ENCODE measurements around the gene PTPN7. TPM values are rescaled to one million over a fixed set of nuclear protein-coding genes. Genes with fewer than 3 reads are reported as not detected.

The PTPN7 gene
- total and polyA plus RNA-seq, 2 of the 13 experiments (the other 11 are each of a cell fraction or from before 2014, with no cell fraction given): not detected

DNA sequence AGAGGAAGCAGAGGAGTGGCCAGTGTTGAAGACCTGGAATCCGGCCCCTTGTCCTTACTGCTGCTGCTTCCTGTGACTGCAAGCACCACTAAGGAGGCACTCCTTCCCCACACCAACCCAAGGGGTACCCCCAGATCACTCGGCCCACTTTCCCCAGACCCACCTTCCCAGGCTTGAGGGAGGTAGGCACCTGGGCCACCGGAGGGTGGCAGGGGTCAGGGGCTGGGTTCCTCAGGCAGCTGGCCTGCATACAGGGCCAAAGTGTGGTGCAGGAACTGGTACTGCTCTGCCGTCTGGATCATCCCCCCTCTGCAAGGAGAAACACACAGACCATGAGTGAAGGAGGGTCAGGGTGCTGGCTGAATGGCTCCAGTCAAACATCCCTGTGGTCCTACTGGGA, 12.0 kb downstream of the PTPN7 start:
- FAIRE-seq (no peak), DNase-seq (ENCODE audit: low spot score) (no peak), ATAC-seq (no peak)
- H3K27ac ChIP-seq (ENCODE audit: extremely low read length, insufficient read depth, low read length): no peak overlapping the region
- H3K27me3 ChIP-seq (ENCODE audit: control insufficient read depth in 1 of 2, insufficient read depth in 2 of 2, low read length in 2 of 2): peaks cover 0 to 58% of the 10 kb centered on the region in 2 experiments; a peak in 4 of 5 replicates
- H3K4me1 ChIP-seq (ENCODE audit: insufficient read depth, low read length): peaks cover 12% of the 10 kb centered on the region
- H3K36me3 ChIP-seq (replicated peaks in 1 of 2; ENCODE audit: control insufficient read depth in 1 of 2, insufficient read depth in 2 of 2, low read length in 2 of 2): no peaks in the 10 kb centered on the region
- in situ Hi-C loops (cut with HindIII; ENCODE audit: extremely low pct_ligation_motif_present, low pct_unique_long_range_greater_than_20kb): no loop called here
- POLR2A ChIA-PET: no interaction called here
- no peak overlapping the region for H3K9ac ChIP-seq (ENCODE audit: insufficient read depth, low read depth, low read length)
- no peaks in the 10 kb centered on the region for H3K79me2 ChIP-seq (ENCODE audit: insufficient read depth, low read length)
- TF ChIP-seq ZKSCAN1 (IDR thresholded peaks at IDR 0.05; ENCODE audit: low read length) (no peak), ZNF350 (CRISPR knock-in tag; IDR thresholded peaks at IDR 0.05; ENCODE audit: borderline replicate concordance, low read depth) (no peak), NCOA1 (CRISPR knock-in tag; IDR thresholded peaks at IDR 0.05) (no peak), GABPB1 (CRISPR knock-in tag; IDR thresholded peaks at IDR 0.05) (no peak), HMG20B (CRISPR knock-in tag; conservative IDR thresholded peaks at IDR 0.05) (no peak), ZMYM3 (CRISPR knock-in tag; IDR thresholded peaks at IDR 0.05) (no peak), MATR3 (CRISPR knock-in tag; IDR thresholded peaks at IDR 0.05) (no peak), ZFP82 (CRISPR knock-in tag; IDR thresholded peaks at IDR 0.05; ENCODE audit: borderline replicate concordance) (no peak), ZNF747 (CRISPR knock-in tag; IDR thresholded peaks at IDR 0.05; ENCODE audit: borderline replicate concordance) (no peak), ZFP37 (CRISPR knock-in tag; IDR thresholded peaks at IDR 0.05; ENCODE audit: borderline replicate concordance) (no peak), CREB1 (IDR thresholded peaks at IDR 0.05) (no peak), CREB1 (CRISPR knock-in tag; IDR thresholded peaks at IDR 0.05) (no peak), ZNF343 (CRISPR knock-in tag; IDR thresholded peaks at IDR 0.05) (no peak), EZH2 (conservative IDR thresholded peaks at IDR 0.05; ENCODE audit: low read depth, low read length) (no peak), ZNF7 (CRISPR knock-in tag; IDR thresholded peaks at IDR 0.05) (no peak), ZC3H13 (CRISPR knock-in tag; IDR thresholded peaks at IDR 0.05) (no peak), NBN (conservative IDR thresholded peaks at IDR 0.05) (no peak), NFKB2 (CRISPR knock-in tag; IDR thresholded peaks at IDR 0.05; ENCODE audit: borderline replicate concordance) (no peak), DNMT1 (CRISPR knock-in tag; IDR thresholded peaks at IDR 0.05) (no peak), TCF12 (IDR thresholded peaks at IDR 0.05) (no peak), TCF12 (CRISPR knock-in tag; IDR thresholded peaks at IDR 0.05) (no peak)
- TF ChIP-seq, protein P1, sequence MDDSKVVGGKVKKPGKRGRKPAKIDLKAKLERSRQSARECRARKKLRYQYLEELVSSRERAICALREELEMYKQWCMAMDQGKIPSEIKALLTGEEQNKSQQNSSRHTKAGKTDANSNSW (CRISPR knock-in tag; IDR thresholded peaks at IDR 0.05; ENCODE audit: borderline replicate concordance): no peak
- no peak overlapping the region for H2AFZ ChIP-seq (ENCODE audit: low read length)
- no peaks in the 10 kb centered on the region for H4K20me1 ChIP-seq (ENCODE audit: insufficient read depth, low read length)
- no TSS peak for BruUV-seq (replicated peaks)
- CTCF ChIA-PET (ENCODE audit: low intra/inter-chr PET ratio, low total read pairs): no interaction called here
- intact Hi-C loops (cut with micrococcal nuclease; ENCODE audit: unreplicated experiment): no loop called here
- 67% methylated on average over 1 of the region's 4 CpGs for WGBS (ENCODE audit: low lambda C conversion rate)
- no peak overlapping the region for H3K4me3 ChIP-seq (replicated peaks in 1 of 3; ENCODE audit: insufficient read depth in 1 of 3, low read depth in 2 of 3, low read length in 3 of 3)
- no peaks in the 10 kb centered on the region for H3K9me3 ChIP-seq (ENCODE audit: low read length)
- no peak overlapping the region for H3K4me2 ChIP-seq (ENCODE audit: low read depth, low read length)
